ENCODE results near the gene RAB21. TPM values are rescaled to one million over a fixed set of nuclear protein-coding genes. Genes with fewer than 3 reads are reported as not detected.

Gene RAB21
- total RNA-seq (10 to 100 TPM; 53.6 to 81.7 (median 73.7) TPM), polyA plus RNA-seq (10 to 100 TPM; 21.8 to 29.0 TPM), total RNA-seq (86.7 reads per million, percentile 82 among the genes with 10 or more reads in this experiment)

- ChIA-PET POLR2A (interaction anchor here (0.6 to 4.7 kb wide), 13 partner anchors 9 to 254 kb away, joined by 3 to 38 read pairs (median 4); partner anchors contain the start of genes TBC1D15, THAP2, TMEM19 and ZFC3H1), CTCF (interaction anchor here (1.1 kb wide), 1 partner anchor 9 kb away, joined by 3 read pairs; no protein-coding TSS in a partner anchor)
- Histone ChIP-seq H3K9me3 (ENCODE audit: control insufficient read depth in 2 of 3, low read length in 3 of 3) (peaks cover 0 to 6% (median 0%) of the 10 kb centered on the region in 3 experiments), H3K27me3 (ENCODE audit: control insufficient read depth in 2 of 2, insufficient read depth in 2 of 2, low read length in 2 of 2) (no peaks in the 10 kb centered on the region), H3K27ac (ENCODE audit: low read depth, low read length) (peak within 1 kb of the TSS; percentile 100), H3K4me3 (ENCODE audit: low read length) (peak within 1 kb of the TSS; percentile 70), H3K4me1 (ENCODE audit: control insufficient read depth in 2 of 2, insufficient read depth in 2 of 2, low read length in 2 of 2) (peaks cover 10 to 11% of the 10 kb centered on the region in 2 donors), H3K36me3 (ENCODE audit: control insufficient read depth in 2 of 3, insufficient read depth in 3 of 3, low read length in 3 of 3) (peaks cover 0 to 17% (median 2%) of the 10 kb centered on the region in 3 experiments)
- H3K9me3 Mint-ChIP-seq, result peaks cover 0 to 22% (median 7%) of the 10 kb centered on the region in 11 donors
- intact Hi-C loops (cut with micrococcal nuclease), result loop anchor here (1.0 to 10.0 kb wide), 6 partner anchors 68 to 1512 kb away; partner anchors contain the start of genes CNOT2 (in 2 of the 2), TBC1D15 (in 2 of the 2), TMEM19 (in 2 of the 2) and ZFC3H1 (in 2 of the 2)
- H3K27ac Mint-ChIP-seq, result peak within 1 kb of the TSS; percentile 91 to 98 (median 95)
- peaks cover 0 to 32% (median 5%) of the 10 kb centered on the region in 5 donors for H3K27me3 Mint-ChIP-seq
- H3K4me1 Mint-ChIP-seq, result peaks cover 21 to 47% (median 43%) of the 10 kb centered on the region in 7 donors
- peak within 1 kb of the TSS; percentile 86 to 95 (median 94) for H3K4me3 Mint-ChIP-seq
- peak; percentile 95 to 99 (median 97) for DNase-seq
- peaks cover 7 to 31% (median 26%) of the 10 kb centered on the region in 5 donors for H3K36me3 Mint-ChIP-seq
- ATAC-seq, result peak; percentile 94
These were observed at the start of gene RAB21 for GRCh38 chr12:71754461-71755145. Gene RAB21 (plus strand): TSS chr12:71754863. CDS start chr12:71755130, 267 bp downstream.

GRCh38 chr12:71704920-71705319 lies 49.7 kb upstream of the RAB21 start:
- no peak overlapping the region for H3K27ac Mint-ChIP-seq
- POLR2A ChIA-PET, result no interaction called here
- H3K36me3 Mint-ChIP-seq, result peaks cover 3 to 33% (median 20%) of the 10 kb centered on the region in 5 donors
- intact Hi-C loops (cut with micrococcal nuclease), result no loop called here
- H3K4me3 ChIP-seq (ENCODE audit: low read length), result no peak overlapping the region
- H3K27me3 Mint-ChIP-seq, result no peaks in the 10 kb centered on the region
- no peak overlapping the region for H3K4me3 Mint-ChIP-seq
- ATAC-seq, result no peak
- peaks cover 0 to 21% (median 0%) of the 10 kb centered on the region in 3 experiments for H3K36me3 ChIP-seq (ENCODE audit: control insufficient read depth in 2 of 3, insufficient read depth in 3 of 3, low read length in 3 of 3)
- H3K9me3 Mint-ChIP-seq, result peaks cover 0 to 5% (median 0%) of the 10 kb centered on the region in 11 donors
- H3K27me3 ChIP-seq (ENCODE audit: control insufficient read depth in 2 of 2, insufficient read depth in 2 of 2, low read length in 2 of 2), result no peaks in the 10 kb centered on the region
- peaks cover 0 to 14% (median 13%) of the 10 kb centered on the region in 7 donors for H3K4me1 Mint-ChIP-seq
- no peak overlapping the region for H3K27ac ChIP-seq (ENCODE audit: low read depth, low read length)
- DNase-seq, result no peak
- H3K4me1 ChIP-seq (ENCODE audit: control insufficient read depth in 2 of 2, insufficient read depth in 2 of 2, low read length in 2 of 2), result no peaks in the 10 kb centered on the region
- H3K9me3 ChIP-seq (ENCODE audit: control insufficient read depth in 2 of 3, low read length in 3 of 3), result no peaks in the 10 kb centered on the region
- CTCF ChIA-PET, result no interaction called here

GRCh38 chr12:71708658-71709057 lies 46.0 kb upstream of the RAB21 start:
- Histone ChIP-seq H3K36me3 (ENCODE audit: control insufficient read depth in 2 of 3, insufficient read depth in 3 of 3, low read length in 3 of 3) (no peaks in the 10 kb centered on the region), H3K27me3 (ENCODE audit: control insufficient read depth in 2 of 2, insufficient read depth in 2 of 2, low read length in 2 of 2) (no peaks in the 10 kb centered on the region), H3K4me3 (ENCODE audit: low read length) (no peak overlapping the region), H3K4me1 (ENCODE audit: control insufficient read depth in 2 of 2, insufficient read depth in 2 of 2, low read length in 2 of 2) (no peaks in the 10 kb centered on the region), H3K27ac (ENCODE audit: low read depth, low read length) (no peak overlapping the region), H3K9me3 (ENCODE audit: control insufficient read depth in 2 of 3, low read length in 3 of 3) (peaks cover 0 to 4% (median 0%) of the 10 kb centered on the region in 3 experiments)
- Mint-ChIP-seq H3K9me3 (peaks cover 5 to 33% (median 19%) of the 10 kb centered on the region in 11 donors), H3K4me3 (no peak overlapping the region), H3K27ac (no peak overlapping the region), H3K27me3 (peaks cover 0 to 11% (median 6%) of the 10 kb centered on the region in 5 donors), H3K4me1 (peaks cover 0 to 14% (median 13%) of the 10 kb centered on the region in 7 donors), H3K36me3 (peaks cover 13 to 28% (median 19%) of the 10 kb centered on the region in 5 donors)
- ATAC-seq (no peak), DNase-seq (no peak)
- intact Hi-C loops (cut with micrococcal nuclease), result no loop called here
- ChIA-PET CTCF (no interaction called here), POLR2A (interaction anchor here (1.4 kb wide), 1 partner anchor 45 kb away, joined by 5 read pairs; the partner anchor contains the start of genes THAP2 and ZFC3H1)

GRCh38 chr12:71710276-71711125 lies 44.2 kb upstream of the RAB21 start:
- Mint-ChIP-seq H3K27me3 (peaks cover 0 to 11% (median 6%) of the 10 kb centered on the region in 5 donors), H3K36me3 (peaks cover 13 to 23% (median 19%) of the 10 kb centered on the region in 5 donors), H3K27ac (no peak overlapping the region), H3K4me1 (peaks cover 0 to 14% (median 13%) of the 10 kb centered on the region in 7 donors), H3K4me3 (no peak overlapping the region), H3K9me3 (peaks cover 10 to 50% (median 25%) of the 10 kb centered on the region in 11 donors)
- Histone ChIP-seq H3K36me3 (ENCODE audit: control insufficient read depth in 2 of 3, insufficient read depth in 3 of 3, low read length in 3 of 3) (no peaks in the 10 kb centered on the region), H3K9me3 (ENCODE audit: control insufficient read depth in 2 of 3, low read length in 3 of 3) (peaks cover 0 to 8% (median 0%) of the 10 kb centered on the region in 3 experiments), H3K27me3 (ENCODE audit: control insufficient read depth in 2 of 2, insufficient read depth in 2 of 2, low read length in 2 of 2) (no peaks in the 10 kb centered on the region), H3K4me3 (ENCODE audit: low read length) (no peak overlapping the region), H3K27ac (ENCODE audit: low read depth, low read length) (no peak overlapping the region), H3K4me1 (ENCODE audit: control insufficient read depth in 2 of 2, insufficient read depth in 2 of 2, low read length in 2 of 2) (no peaks in the 10 kb centered on the region)
- intact Hi-C loops (cut with micrococcal nuclease), result no loop called here
- ChIA-PET CTCF (no interaction called here), POLR2A (no interaction called here)
- DNase-seq, result no peak
- no peak for ATAC-seq

- peaks cover 2 to 33% (median 13%) of the 10 kb centered on the region in 11 donors for H3K9me3 Mint-ChIP-seq
- ChIA-PET CTCF (no interaction called here), POLR2A (no interaction called here)
- ATAC-seq (no peak), DNase-seq (no peak)
- H3K36me3 Mint-ChIP-seq, result peaks cover 0 to 7% (median 0%) of the 10 kb centered on the region in 5 donors
- Histone ChIP-seq H3K27me3 (ENCODE audit: control insufficient read depth in 2 of 2, insufficient read depth in 2 of 2, low read length in 2 of 2) (no peaks in the 10 kb centered on the region), H3K27ac (ENCODE audit: low read depth, low read length) (no peak overlapping the region), H3K9me3 (ENCODE audit: control insufficient read depth in 2 of 3, low read length in 3 of 3) (peaks cover 0 to 4% (median 0%) of the 10 kb centered on the region in 3 experiments), H3K4me1 (ENCODE audit: control insufficient read depth in 2 of 2, insufficient read depth in 2 of 2, low read length in 2 of 2) (no peaks in the 10 kb centered on the region), H3K36me3 (ENCODE audit: control insufficient read depth in 2 of 3, insufficient read depth in 3 of 3, low read length in 3 of 3) (no peaks in the 10 kb centered on the region), H3K4me3 (ENCODE audit: low read length) (no peak overlapping the region)
- intact Hi-C loops (cut with micrococcal nuclease), result no loop called here
- no peak overlapping the region for H3K4me3 Mint-ChIP-seq
- no peak overlapping the region for H3K27ac Mint-ChIP-seq
- H3K27me3 Mint-ChIP-seq, result peaks cover 0 to 20% (median 2%) of the 10 kb centered on the region in 5 donors
- no peaks in the 10 kb centered on the region for H3K4me1 Mint-ChIP-seq
These were observed 36.1 kb upstream of the RAB21 start for GRCh38 chr12:71718611-71719010.

GRCh38 chr12:71719647-71720370 lies 34.9 kb upstream of the RAB21 start:
- Histone ChIP-seq H3K9me3 (ENCODE audit: control insufficient read depth in 2 of 3, low read length in 3 of 3) (no peaks in the 10 kb centered on the region), H3K4me1 (ENCODE audit: control insufficient read depth in 2 of 2, insufficient read depth in 2 of 2, low read length in 2 of 2) (no peaks in the 10 kb centered on the region), H3K27me3 (ENCODE audit: control insufficient read depth in 2 of 2, insufficient read depth in 2 of 2, low read length in 2 of 2) (no peaks in the 10 kb centered on the region), H3K27ac (ENCODE audit: low read depth, low read length) (no peak overlapping the region), H3K4me3 (ENCODE audit: low read length) (no peak overlapping the region), H3K36me3 (ENCODE audit: control insufficient read depth in 2 of 3, insufficient read depth in 3 of 3, low read length in 3 of 3) (no peaks in the 10 kb centered on the region)
- peaks cover 0 to 20% (median 2%) of the 10 kb centered on the region in 5 donors for H3K27me3 Mint-ChIP-seq
- peaks cover 0 to 21% (median 8%) of the 10 kb centered on the region in 11 donors for H3K9me3 Mint-ChIP-seq
- ChIA-PET POLR2A (no interaction called here), CTCF (no interaction called here)
- intact Hi-C loops (cut with micrococcal nuclease), result no loop called here
- no peak overlapping the region for H3K27ac Mint-ChIP-seq
- no peak overlapping the region for H3K4me3 Mint-ChIP-seq
- no peaks in the 10 kb centered on the region for H3K4me1 Mint-ChIP-seq
- peaks cover 0 to 7% (median 0%) of the 10 kb centered on the region in 5 donors for H3K36me3 Mint-ChIP-seq
- DNase-seq (no peak), ATAC-seq (no peak)

Measured in naive thymus-derived CD4-positive, alpha-beta T cell (primary cell).